HG03432 (cell line): ENCODE results near the gene GOSR1.
"Not testable (repeated sequence)": the region's sequence is repeated elsewhere in the genome, so short reads cannot be mapped to it uniquely, and the experiment has no call there.

Experiments
- ATAC-seq: cut with Tn5 transposase; IDR thresholded peaks from one replicate; pipeline ENCODE4 v1.9.1; 2021; ENCODE audit warnings: mild to moderate bottlenecking, moderate library complexity; ENCODE audit not compliant: unreplicated experiment

Gene GOSR1

GRCh38 chr17:30541802-30542201, 64.6 kb downstream of the GOSR1 start:
- ATAC-seq, result no peak

- ATAC-seq, result no peak
These were observed 66.2 kb downstream of the GOSR1 start for GRCh38 chr17:30543456-30543855.

DNA sequence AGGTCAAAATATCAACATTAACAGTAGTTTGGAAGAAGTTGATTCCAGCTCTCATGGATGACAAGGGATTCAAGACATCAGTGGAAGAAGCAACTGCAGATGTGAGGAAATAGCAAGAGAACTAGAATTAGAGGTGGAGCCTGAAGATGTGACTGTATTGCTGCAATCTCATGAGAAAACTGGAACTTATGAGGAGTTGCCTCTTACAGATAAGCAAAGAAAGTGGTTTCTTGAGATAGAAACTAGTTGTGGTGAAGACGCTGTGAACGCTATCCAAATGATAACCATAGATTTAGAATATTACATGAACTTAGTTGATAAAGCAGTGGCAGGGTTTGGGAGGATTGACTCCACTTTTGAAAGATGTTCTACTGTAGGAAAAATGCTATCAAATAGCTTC, 67.8 kb downstream of the GOSR1 start:
- no peak for ATAC-seq

GRCh38 chr17:30547778-30548573, 70.8 kb downstream of the GOSR1 start:
- ATAC-seq, result no peak

- not testable (repeated sequence) for ATAC-seq
These were observed 72.0 kb downstream of the GOSR1 start for GRCh38 chr17:30549181-30549580.

DNA sequence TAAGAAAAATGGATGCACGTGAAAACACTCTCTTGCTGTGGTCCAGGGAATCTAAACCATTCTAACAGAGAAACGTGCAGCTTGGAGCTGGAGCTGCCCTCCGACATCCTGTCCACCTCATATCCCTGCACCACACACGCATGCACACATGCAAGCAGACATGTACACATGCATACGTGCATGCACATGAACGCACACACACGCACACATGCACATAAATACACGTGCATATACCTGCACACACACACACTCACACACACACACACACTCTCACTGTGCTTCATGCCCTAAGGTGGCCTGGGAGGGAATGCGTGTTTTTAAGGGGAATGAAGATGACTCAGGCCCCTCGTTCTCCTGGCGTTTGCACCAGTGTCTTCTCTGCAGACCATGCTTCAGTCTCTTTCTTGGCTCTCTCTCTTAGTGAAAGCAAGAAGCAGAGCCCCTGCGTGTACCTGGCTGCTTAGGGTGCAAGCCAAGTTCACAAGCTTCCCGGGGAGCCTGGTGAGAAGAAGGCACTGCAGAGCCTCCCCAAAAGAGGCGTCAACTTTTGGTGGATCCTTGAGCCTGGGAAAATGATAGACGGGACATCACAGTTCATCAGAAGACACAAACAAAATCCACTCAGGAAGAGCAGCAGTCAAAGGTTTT, 72.8 kb downstream of the GOSR1 start:
- no peak for ATAC-seq

DNA sequence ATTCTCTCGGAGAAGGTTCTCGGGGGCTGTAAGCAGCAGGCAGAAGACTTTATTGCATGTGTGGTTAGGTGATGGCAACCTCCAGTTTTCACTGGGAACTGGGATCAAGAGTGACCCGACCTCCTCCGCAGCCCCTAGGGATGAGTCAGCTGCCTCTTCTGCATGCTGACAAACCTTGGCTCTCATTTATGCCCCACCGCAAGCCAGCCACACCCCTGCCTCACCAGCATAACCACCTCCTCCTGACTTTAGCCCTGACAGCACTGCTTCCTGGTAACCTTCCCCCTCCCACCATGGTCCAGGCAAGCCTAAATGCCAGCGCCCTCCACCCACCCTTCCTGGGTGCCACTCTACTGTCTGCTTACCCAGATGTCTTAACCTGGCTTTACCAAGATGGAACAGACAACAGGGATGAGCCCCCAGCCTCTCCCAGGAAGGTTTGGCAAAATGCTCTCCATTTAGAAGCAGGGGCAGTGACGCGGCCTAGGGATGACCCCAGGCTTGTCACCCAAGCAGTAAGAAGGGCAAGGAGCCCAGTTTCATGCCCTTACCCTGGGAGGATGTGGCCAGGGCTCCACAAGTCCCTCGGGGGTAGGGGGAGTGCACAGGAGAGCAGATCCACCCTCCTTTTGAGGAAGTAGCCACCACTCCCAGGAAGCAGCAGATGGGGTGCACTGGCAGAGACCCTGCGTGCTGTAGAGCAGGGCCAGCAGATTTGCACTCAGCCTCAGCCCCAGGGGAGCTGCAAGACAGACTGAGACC, 73.5 kb downstream of the GOSR1 start:
- peak; percentile 75 for ATAC-seq

DNA sequence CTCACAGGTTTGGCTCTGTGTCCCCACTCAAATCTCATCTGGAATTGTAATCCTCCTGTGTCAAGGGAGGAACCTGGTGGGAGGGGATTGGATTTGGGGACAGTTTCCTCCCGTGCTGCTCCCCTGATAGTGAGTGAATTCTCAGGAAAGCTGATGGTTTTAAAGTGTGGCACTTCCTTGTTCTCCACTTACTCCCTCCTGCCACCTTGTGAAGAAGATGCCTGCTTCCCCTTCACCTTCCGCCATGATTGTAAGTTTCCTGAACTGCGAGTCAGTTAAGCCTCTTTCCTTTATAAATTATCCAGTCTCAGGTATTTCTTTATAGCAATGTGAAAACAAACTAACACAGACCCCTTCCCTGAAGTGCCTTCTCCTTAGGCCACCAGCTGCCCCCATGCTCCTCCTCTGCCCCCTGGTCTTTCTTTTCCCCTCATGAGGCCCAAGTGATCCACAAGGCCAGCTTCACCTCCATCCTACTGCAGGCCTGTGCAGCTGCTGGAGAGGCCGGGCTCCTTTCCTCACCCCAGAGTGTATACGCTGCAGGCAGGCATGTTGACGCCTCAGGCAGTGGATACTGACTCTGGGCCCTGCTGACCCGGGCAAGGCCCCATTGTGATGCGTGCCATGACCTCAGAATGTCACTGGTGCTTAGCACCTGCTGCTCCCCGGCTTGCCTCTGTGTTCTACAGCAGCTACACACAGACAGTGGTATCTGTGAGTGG, 74.2 kb downstream of the GOSR1 start:
- not testable (repeated sequence) for ATAC-seq

GRCh38 chr17:30551996-30552339, 74.8 kb downstream of the GOSR1 start:
- no peak for ATAC-seq

- ATAC-seq, result no peak
These were observed 75.9 kb downstream of the GOSR1 start for GRCh38 chr17:30552994-30553566.

DNA sequence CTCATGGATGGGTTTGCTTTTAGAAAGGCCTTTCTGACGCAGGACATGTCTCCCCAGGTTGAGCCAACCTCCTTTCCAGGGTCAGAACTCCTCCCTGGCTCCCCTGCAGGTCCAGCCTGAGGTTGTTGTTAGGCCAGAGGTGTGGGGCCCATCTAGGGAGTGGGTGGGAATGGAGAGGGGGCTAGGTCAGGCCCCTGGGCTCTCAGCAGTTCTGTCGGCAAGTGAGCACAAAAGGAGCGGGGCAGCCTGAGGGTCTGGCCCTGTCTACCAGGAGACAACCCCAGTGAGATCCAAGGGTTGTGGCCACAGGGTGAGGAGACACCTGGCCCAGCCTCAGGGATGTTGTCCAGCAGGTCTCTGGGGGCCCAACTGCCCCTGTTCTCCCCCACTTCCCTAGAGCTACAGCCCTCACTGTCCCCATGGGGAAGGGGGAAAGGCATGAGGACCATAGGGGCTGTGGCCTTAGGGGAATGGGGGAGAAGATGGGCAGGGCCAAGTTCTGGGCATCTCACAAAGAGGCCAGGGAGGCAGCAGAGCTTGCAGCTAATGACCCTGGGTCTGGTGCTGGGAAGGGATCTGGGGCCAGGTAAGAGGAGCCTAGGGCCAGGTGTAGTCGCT, 76.7 kb downstream of the GOSR1 start:
- not testable (repeated sequence) for ATAC-seq

GRCh38 chr17:30554839-30555751, 77.9 kb downstream of the GOSR1 start:
- no peak for ATAC-seq

GRCh38 chr17:30555942-30556341, 78.7 kb downstream of the GOSR1 start:
- ATAC-seq, result no peak

GRCh38 chr17:30556374-30557332, 79.4 kb downstream of the GOSR1 start:
- no peak for ATAC-seq

GRCh38 chr17:30557916-30558685, 80.9 kb downstream of the GOSR1 start:
- no peak for ATAC-seq

DNA sequence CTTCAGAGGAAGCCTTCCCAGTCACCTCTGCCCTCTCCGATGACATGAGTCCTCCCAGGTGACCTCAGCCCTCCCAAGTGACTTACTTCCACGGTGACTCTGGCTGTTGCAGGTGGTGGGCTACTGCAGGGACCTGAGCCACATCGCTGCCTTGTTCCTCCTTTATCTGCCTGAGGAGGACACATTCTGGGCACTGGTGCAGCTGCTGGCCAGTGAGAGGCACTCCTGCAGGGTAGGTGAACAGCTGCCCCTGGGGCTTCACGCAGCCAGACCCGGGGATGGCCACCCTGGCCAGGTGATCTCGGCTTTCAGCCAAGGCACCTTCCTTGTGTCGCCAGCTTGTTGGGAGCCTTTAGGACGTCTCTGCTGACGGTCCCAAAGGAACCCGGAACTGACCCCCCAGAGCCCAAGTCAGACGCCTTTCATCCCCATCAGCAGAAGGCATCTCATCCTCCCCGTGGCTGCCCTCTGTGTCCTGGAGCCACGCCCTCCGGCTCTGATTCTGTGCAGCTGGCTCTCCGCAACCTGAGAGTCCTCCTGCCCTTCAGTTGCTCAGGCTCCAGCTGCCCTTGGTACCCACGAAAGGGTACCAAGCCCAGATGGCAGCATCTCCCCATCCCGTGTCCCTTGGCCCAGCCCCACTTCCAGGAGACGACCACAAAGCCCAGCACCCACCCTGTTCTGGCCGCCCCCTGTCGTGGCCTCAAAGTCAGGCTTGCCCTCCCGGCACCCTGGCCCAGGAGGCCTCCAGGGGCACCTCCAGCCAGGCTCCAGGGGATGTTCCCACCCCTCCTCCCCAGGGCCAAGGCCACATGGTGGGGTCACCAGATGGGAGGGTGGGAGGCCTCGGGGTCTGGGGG, 81.7 kb downstream of the GOSR1 start:
- no peak for ATAC-seq

- no peak for ATAC-seq
These were observed 82.4 kb downstream of the GOSR1 start for GRCh38 chr17:30559656-30560055.
